HepG2 (cell line): ENCODE data around the gene TMCC1. TPM values are rescaled to one million over a fixed set of nuclear protein-coding genes. Genes with fewer than 3 reads are reported as not detected.

Experiments
- CBFB ChIP-seq: sonication (generic); formaldehyde crosslinking; IDR thresholded peaks from 2 replicates; pipeline ENCODE4 v1.4.0; 2020; ENCODE audit warnings: missing genetic modification reagents
- HDAC6 ChIP-seq: fragments of 200-600 bp; sonication (generic); IDR thresholded peaks from 2 replicates; pipeline ENCODE4 v1.7.0; 2017; ENCODE audit warnings: mild to moderate bottlenecking, antibody characterized with exemption, low read length, low read depth
- ISX ChIP-seq: sonication (generic); formaldehyde crosslinking; conservative IDR thresholded peaks from 2 replicates; pipeline ENCODE4 v1.5.0; 2020; ENCODE audit warnings: missing genetic modification reagents
- MAFF ChIP-seq: IDR thresholded peaks from 2 replicates; pipeline ENCODE4 v1.6.1; 2011; ENCODE audit warnings: low read depth, low read length, improper control_type of control experiment
- MIXL1 ChIP-seq: IDR thresholded peaks from 2 replicates; pipeline ENCODE4 v1.6.1; 2016
- POLR2A ChIP-seq, 2 experiments: IDR thresholded peaks; 2 replicates each; pipeline ENCODE4 v1.6.1; 2011; ENCODE audit warnings: low read depth in 2 of 2, low read length in 2 of 2, mild to moderate bottlenecking in 1 of 2, moderate library complexity in 1 of 2; ENCODE audit not compliant: insufficient read depth in 1 of 2
- RARG ChIP-seq: sonication (generic); formaldehyde crosslinking; IDR thresholded peaks from 2 replicates; pipeline ENCODE4 v1.4.0; 2020; ENCODE audit warnings: low read depth, mild to moderate bottlenecking, missing genetic modification reagents
- SMARCC2 ChIP-seq: fragments of 450-650 bp; IDR thresholded peaks from 2 replicates; pipeline ENCODE4 v1.6.1; 2017; ENCODE audit warnings: antibody characterized with exemption, mild to moderate bottlenecking
- STAG1 ChIP-seq: sonication (generic); formaldehyde crosslinking; IDR thresholded peaks from 2 replicates; pipeline ENCODE4 v1.4.0; 2020; ENCODE audit warnings: missing genetic modification reagents
- TARDBP ChIP-seq: sonication (generic); formaldehyde crosslinking; IDR thresholded peaks from 2 replicates; pipeline ENCODE4 v1.8.0; 2022; ENCODE audit warnings: mild to moderate bottlenecking, missing genetic modification reagents
- ZNF138 ChIP-seq: sonication (generic); formaldehyde crosslinking; IDR thresholded peaks from 2 replicates; pipeline ENCODE4 v1.5.0; 2020; ENCODE audit warnings: mild to moderate bottlenecking, low read depth, missing genetic modification reagents
- ZNF263 ChIP-seq: sonication (generic); formaldehyde crosslinking; IDR thresholded peaks from 2 replicates; pipeline ENCODE4 v1.4.0; 2020; ENCODE audit warnings: missing genetic modification reagents
- ZNF354B ChIP-seq: sonication (generic); formaldehyde crosslinking; IDR thresholded peaks from 2 replicates; pipeline ENCODE4 v1.8.0; 2022; ENCODE audit warnings: mild to moderate bottlenecking, missing genetic modification reagents
- ZNF703 ChIP-seq: sonication (generic); formaldehyde crosslinking; IDR thresholded peaks from 2 replicates; pipeline ENCODE4 v1.5.1; 2020; ENCODE audit warnings: missing genetic modification reagents, mild to moderate bottlenecking, moderate library complexity, borderline replicate concordance
- polyA plus RNA-seq, 8 experiments: library from polyadenylated mRNA; depleted of rRNA in 3 of 8; stranded (reverse) in 7 of 8; unstranded in 1 of 8; fragments of >200 nt; fragmentation: Illumina TruSeq in 4 of 8; extraction: Trizol in 4 of 8; gene quantifications; 2 replicates each; pipeline versions ENCODE4 v1.2.1 to v1.2.3, GENCODE V29; 2011 to 2016; ENCODE audit warnings: low read depth in 4 of 8, missing spikeins in 1 of 8, mixed read lengths in 1 of 8; ENCODE audit not compliant: insufficient read depth in 1 of 8
- total RNA-seq, 5 experiments: library from RNA; depleted of rRNA; stranded (reverse); fragments of >200 nt; fragmentation: Illumina TruSeq; extraction: Trizol; gene quantifications; 2 replicates each; pipeline ENCODE4 v1.2.3, GENCODE V29; 2016; ENCODE audit warnings: low read depth in 1 of 5
- TF ChIP-seq, protein P1 (sequence below): IDR thresholded peaks from 2 replicates; pipeline ENCODE4 v1.4.0; 2020; ENCODE audit warnings: mild to moderate bottlenecking, missing genetic modification reagents
- TF ChIP-seq, protein P2 (sequence below): sonication (generic); formaldehyde crosslinking; IDR thresholded peaks from 2 replicates; pipeline ENCODE4 v1.4.0; 2020; ENCODE audit warnings: mild to moderate bottlenecking, missing genetic modification reagents
- TF ChIP-seq, protein P3 (sequence below): sonication (generic); formaldehyde crosslinking; IDR thresholded peaks from 2 replicates; pipeline ENCODE4 v1.4.0; 2020; ENCODE audit warnings: missing genetic modification reagents
- TF ChIP-seq, protein P4 (sequence below): sonication (generic); formaldehyde crosslinking; IDR thresholded peaks from 2 replicates; pipeline ENCODE4 v1.5.1; 2020; ENCODE audit warnings: mild to moderate bottlenecking, missing genetic modification reagents

TMCC1 gene
- total and polyA plus RNA-seq, 2 of the 13 experiments (the other 11 are each of a cell fraction or from before 2014, with no cell fraction given) = 12.1 to 264 TPM

DNA sequence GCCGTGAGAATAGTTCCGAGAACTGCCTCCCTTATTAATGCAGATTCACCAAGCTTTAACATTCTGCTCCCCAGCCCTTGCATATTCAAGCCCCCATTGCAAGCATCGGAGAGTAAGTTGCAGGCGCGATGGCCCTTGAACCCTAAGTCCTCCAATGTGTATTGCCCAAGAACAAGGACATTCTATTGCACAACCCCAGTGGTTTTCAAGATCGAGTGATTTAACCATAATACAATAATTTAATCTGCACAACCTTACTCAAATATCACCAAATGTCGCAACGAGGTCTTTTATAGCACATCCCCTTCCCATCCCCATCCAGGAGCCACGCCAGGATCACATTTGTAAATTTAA is 265.4 kb downstream of the TMCC1 start (continued):
- TF ChIP-seq, protein P1, sequence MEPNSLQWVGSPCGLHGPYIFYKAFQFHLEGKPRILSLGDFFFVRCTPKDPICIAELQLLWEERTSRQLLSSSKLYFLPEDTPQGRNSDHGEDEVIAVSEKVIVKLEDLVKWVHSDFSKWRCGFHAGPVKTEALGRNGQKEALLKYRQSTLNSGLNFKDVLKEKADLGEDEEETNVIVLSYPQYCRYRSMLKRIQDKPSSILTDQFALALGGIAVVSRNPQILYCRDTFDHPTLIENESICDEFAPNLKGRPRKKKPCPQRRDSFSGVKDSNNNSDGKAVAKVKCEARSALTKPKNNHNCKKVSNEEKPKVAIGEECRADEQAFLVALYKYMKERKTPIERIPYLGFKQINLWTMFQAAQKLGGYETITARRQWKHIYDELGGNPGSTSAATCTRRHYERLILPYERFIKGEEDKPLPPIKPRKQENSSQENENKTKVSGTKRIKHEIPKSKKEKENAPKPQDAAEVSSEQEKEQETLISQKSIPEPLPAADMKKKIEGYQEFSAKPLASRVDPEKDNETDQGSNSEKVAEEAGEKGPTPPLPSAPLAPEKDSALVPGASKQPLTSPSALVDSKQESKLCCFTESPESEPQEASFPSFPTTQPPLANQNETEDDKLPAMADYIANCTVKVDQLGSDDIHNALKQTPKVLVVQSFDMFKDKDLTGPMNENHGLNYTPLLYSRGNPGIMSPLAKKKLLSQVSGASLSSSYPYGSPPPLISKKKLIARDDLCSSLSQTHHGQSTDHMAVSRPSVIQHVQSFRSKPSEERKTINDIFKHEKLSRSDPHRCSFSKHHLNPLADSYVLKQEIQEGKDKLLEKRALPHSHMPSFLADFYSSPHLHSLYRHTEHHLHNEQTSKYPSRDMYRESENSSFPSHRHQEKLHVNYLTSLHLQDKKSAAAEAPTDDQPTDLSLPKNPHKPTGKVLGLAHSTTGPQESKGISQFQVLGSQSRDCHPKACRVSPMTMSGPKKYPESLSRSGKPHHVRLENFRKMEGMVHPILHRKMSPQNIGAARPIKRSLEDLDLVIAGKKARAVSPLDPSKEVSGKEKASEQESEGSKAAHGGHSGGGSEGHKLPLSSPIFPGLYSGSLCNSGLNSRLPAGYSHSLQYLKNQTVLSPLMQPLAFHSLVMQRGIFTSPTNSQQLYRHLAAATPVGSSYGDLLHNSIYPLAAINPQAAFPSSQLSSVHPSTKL (CRISPR knock-in tag) = peak; percentile 65
- TF ChIP-seq ISX (CRISPR knock-in tag) (no peak), MAFF (no peak), MIXL1 (CRISPR knock-in tag) (0 out of 2 replicates have a peak, but pooled peaks have one; percentile 3), STAG1 (CRISPR knock-in tag) (no peak), ZNF354B (CRISPR knock-in tag) (no peak), TARDBP (CRISPR knock-in tag) (0 out of 2 replicates have a peak, but pooled peaks have one; percentile 31), ZNF703 (CRISPR knock-in tag) (0 out of 2 replicates have a peak, but pooled peaks have one; percentile 1), HDAC6 (no peak), ZNF263 (CRISPR knock-in tag) (no peak), POLR2A (IDR thresholded peaks at IDR 0.05; ENCODE audit: insufficient read depth in 1 of 2, low read depth in 2 of 2, low read length in 2 of 2) (no peak), CBFB (no peak), SMARCC2 (no peak), ZNF138 (no peak), RARG (CRISPR knock-in tag) (no peak)
- TF ChIP-seq, protein P2, sequence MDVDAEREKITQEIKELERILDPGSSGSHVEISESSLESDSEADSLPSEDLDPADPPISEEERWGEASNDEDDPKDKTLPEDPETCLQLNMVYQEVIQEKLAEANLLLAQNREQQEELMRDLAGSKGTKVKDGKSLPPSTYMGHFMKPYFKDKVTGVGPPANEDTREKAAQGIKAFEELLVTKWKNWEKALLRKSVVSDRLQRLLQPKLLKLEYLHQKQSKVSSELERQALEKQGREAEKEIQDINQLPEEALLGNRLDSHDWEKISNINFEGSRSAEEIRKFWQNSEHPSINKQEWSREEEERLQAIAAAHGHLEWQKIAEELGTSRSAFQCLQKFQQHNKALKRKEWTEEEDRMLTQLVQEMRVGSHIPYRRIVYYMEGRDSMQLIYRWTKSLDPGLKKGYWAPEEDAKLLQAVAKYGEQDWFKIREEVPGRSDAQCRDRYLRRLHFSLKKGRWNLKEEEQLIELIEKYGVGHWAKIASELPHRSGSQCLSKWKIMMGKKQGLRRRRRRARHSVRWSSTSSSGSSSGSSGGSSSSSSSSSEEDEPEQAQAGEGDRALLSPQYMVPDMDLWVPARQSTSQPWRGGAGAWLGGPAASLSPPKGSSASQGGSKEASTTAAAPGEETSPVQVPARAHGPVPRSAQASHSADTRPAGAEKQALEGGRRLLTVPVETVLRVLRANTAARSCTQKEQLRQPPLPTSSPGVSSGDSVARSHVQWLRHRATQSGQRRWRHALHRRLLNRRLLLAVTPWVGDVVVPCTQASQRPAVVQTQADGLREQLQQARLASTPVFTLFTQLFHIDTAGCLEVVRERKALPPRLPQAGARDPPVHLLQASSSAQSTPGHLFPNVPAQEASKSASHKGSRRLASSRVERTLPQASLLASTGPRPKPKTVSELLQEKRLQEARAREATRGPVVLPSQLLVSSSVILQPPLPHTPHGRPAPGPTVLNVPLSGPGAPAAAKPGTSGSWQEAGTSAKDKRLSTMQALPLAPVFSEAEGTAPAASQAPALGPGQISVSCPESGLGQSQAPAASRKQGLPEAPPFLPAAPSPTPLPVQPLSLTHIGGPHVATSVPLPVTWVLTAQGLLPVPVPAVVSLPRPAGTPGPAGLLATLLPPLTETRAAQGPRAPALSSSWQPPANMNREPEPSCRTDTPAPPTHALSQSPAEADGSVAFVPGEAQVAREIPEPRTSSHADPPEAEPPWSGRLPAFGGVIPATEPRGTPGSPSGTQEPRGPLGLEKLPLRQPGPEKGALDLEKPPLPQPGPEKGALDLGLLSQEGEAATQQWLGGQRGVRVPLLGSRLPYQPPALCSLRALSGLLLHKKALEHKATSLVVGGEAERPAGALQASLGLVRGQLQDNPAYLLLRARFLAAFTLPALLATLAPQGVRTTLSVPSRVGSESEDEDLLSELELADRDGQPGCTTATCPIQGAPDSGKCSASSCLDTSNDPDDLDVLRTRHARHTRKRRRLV (CRISPR knock-in tag) = no peak
- TF ChIP-seq, protein P3, sequence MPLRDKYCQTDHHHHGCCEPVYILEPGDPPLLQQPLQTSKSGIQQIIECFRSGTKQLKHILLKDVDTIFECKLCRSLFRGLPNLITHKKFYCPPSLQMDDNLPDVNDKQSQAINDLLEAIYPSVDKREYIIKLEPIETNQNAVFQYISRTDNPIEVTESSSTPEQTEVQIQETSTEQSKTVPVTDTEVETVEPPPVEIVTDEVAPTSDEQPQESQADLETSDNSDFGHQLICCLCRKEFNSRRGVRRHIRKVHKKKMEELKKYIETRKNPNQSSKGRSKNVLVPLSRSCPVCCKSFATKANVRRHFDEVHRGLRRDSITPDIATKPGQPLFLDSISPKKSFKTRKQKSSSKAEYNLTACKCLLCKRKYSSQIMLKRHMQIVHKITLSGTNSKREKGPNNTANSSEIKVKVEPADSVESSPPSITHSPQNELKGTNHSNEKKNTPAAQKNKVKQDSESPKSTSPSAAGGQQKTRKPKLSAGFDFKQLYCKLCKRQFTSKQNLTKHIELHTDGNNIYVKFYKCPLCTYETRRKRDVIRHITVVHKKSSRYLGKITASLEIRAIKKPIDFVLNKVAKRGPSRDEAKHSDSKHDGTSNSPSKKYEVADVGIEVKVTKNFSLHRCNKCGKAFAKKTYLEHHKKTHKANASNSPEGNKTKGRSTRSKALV (CRISPR knock-in tag) = no peak
- TF ChIP-seq, protein P4, sequence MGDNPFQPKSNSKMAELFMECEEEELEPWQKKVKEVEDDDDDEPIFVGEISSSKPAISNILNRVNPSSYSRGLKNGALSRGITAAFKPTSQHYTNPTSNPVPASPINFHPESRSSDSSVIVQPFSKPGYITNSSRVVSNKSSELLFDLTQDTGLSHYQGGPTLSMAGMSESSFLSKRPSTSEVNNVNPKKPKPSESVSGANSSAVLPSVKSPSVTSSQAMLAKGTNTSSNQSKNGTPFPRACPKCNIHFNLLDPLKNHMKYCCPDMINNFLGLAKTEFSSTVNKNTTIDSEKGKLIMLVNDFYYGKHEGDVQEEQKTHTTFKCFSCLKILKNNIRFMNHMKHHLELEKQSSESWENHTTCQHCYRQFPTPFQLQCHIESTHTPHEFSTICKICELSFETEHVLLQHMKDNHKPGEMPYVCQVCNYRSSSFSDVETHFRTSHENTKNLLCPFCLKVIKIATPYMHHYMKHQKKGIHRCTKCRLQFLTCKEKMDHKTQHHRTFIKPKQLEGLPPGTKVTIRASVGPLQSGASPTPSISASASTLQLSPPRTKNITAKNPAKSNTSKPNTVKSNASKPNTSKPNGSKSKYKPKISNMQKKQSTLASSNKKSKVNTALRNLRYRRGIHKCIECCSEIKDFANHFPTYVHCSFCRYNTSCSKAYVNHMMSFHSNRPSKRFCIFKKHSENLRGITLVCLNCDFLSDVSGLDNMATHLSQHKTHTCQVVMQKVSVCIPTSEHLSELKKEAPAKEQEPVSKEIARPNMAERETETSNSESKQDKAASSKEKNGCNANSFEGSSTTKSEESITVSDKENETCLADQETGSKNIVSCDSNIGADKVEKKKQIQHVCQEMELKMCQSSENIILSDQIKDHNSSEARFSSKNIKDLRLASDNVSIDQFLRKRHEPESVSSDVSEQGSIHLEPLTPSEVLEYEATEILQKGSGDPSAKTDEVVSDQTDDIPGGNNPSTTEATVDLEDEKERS (CRISPR knock-in tag) = no peak
